Sigmoid colon (tissue), 7 donors: Measurements from ENCODE around the gene AQP12B. TPM values are rescaled to one million over a fixed set of nuclear protein-coding genes. Genes with fewer than 3 reads are reported as not detected.

ENCODE experiments used
- DNase-seq: peaks from one replicate; pipeline ENCODE4 v3.0.0-alpha.2; 2019
- H3K27ac ChIP-seq, 4 donors: fragments of 200-600 bp; sonication (generic); one replicate each; pipeline ENCODE4 v1.5.1; 2016 to 2019; ENCODE audit warnings: mild to moderate bottlenecking in 1 of 4
- H3K27me3 ChIP-seq, 3 donors: fragments of 200-600 bp; sonication (generic); one replicate each; pipeline ENCODE4 v1.5.1; 2019; ENCODE audit warnings: mild to moderate bottlenecking in 1 of 3
- H3K36me3 ChIP-seq, 4 donors: fragments of 200-600 bp; sonication (generic); one replicate each; pipeline ENCODE4 v1.5.1; 2016 to 2019
- H3K4me1 ChIP-seq, 4 donors: fragments of 200-600 bp; sonication (generic); one replicate each; pipeline ENCODE4 v1.5.1; 2017 to 2019
- H3K4me3 ChIP-seq, 4 donors: fragments of 200-600 bp; sonication (generic); one replicate each; pipeline ENCODE4 v1.5.1; 2017 to 2019; ENCODE audit warnings: mild to moderate bottlenecking in 2 of 4, moderate library complexity in 1 of 4
- H3K9me3 ChIP-seq, 4 donors: fragments of 200-600 bp in 3 of 4; sonication (generic) in 3 of 4; one replicate each; pipeline versions ENCODE4 v1.5.1 to v1.6.1; 2013 to 2019
- CTCF ChIP-seq, 4 experiments: fragments of 450-650 bp in 3 of 4; fragments of 200-600 bp in 1 of 4; IDR thresholded peaks; one replicate each; pipeline ENCODE4 v1.5.1; 2016 to 2019; ENCODE audit warnings: antibody characterized with exemption in 4 of 4, mild to moderate bottlenecking in 3 of 4, moderate library complexity in 2 of 4
- EP300 ChIP-seq, 4 donors: sonication (generic); formaldehyde crosslinking; IDR thresholded peaks; one replicate each; pipeline ENCODE4 v1.6.1; 2017; ENCODE audit warnings: antibody characterized with exemption in 4 of 4
- POLR2A ChIP-seq, 2 donors: fragments of 450-650 bp; IDR thresholded peaks; one replicate each; pipeline ENCODE4 v1.6.1; 2016; ENCODE audit warnings: antibody characterized with exemption in 2 of 2, mild to moderate bottlenecking in 2 of 2, moderate library complexity in 2 of 2
- POLR2AphosphoS5 ChIP-seq, 4 donors: sonication (generic); formaldehyde crosslinking; IDR thresholded peaks; one replicate each; pipeline ENCODE4 v1.6.1; 2017; ENCODE audit warnings: antibody characterized with exemption in 4 of 4
- WGBS, 2 donors: extraction: QIAGEN DNeasy Blood & Tissue Kit; methylation state at CpG; one replicate each; pipeline ENCODE4 v1.1.7; 2013; 5-methylcytosine and 5-hydroxymethylcytosine counted together
- intact Hi-C: fragments of 100-400 bp; cut with DNase I; formaldehyde crosslinking; loops from one replicate; pipeline ENCODE4 v1.15.1; 2023
- polyA plus RNA-seq, 3 donors: library from polyadenylated mRNA; stranded (reverse); fragments of 200-250 nt; gene quantifications; one replicate each; pipeline ENCODE4 v1.2.3, GENCODE V29; 2013
- total RNA-seq, 4 donors: library from RNA; depleted of rRNA; stranded (reverse); fragments of >200 nt; gene quantifications; one replicate each; pipeline ENCODE4 v1.1.0, GENCODE V29; 2016
- donor health status: healthy with polysubstance abuse.
- donor health status: Bipolar disorder and iron deficiency.
- donor health status: healthy.

Gene AQP12B
- total and polyA plus RNA-seq, 7 donors, result 1.2 to 5.5 TPM; not detected in 5

DNA sequence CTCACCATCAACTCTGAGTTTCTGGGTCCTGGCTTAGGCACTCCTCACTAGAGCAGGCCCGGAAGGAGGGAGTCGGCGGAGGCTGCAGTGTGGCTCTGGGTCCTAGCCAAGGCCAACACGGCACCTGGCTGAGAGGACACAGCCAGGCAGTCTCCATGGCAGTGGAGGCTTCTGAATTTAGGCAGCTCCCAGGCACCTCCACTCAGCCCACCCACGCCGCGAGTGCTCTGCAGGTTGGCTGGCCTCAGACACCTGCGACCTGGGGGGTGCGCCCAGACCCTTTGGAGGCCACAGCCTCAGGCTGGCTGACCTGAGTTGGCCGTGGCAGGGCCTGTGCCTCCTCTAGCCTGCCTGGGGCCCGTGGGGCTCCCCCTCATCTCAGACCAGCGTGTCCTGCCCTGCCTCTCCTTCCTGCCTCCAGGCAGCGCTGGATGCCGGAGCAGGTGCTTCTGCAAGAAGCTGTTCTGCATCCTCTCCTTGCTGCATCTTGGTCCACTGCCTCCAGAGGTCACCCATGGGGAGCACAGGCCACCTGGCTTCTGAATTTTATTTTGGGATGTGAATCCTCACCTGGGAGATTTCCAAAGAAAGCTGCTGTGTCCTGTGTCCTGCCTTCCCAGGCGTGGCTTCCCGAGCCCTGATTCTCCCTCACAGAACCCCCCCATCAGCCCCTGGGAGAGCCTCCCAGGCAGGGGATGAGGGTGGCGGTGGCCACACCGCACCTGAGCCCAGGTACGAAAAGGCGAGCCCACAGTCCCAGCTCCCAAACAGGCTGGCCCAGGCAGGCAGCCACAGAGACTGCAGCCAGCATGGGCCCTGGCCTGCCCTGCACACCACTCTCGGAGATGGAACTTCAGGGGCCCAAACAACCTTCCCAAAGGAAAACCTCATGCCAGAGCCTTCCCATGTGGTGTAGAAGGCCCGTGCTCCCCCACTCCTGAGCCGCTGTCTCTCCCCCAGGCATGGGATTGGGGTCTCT, 32.4 kb upstream of the AQP12B start:
- TF ChIP-seq EP300 (IDR thresholded peaks at IDR 0.05) (no peak), POLR2A (IDR thresholded peaks at IDR 0.05) (no peak), POLR2AphosphoS5 (IDR thresholded peaks at IDR 0.05) (no peak), CTCF (IDR thresholded peaks at IDR 0.05) (no peak)
- no peak overlapping the region for H3K4me3 ChIP-seq
- H3K9me3 ChIP-seq, result no peaks in the 10 kb centered on the region
- no peaks in the 10 kb centered on the region for H3K36me3 ChIP-seq
- 73 to 84% methylated on average over 23 of the region's 23 CpGs for WGBS, 2 donors
- no peak for DNase-seq
- no peaks in the 10 kb centered on the region for H3K4me1 ChIP-seq
- intact Hi-C loops, result no loop called here
- no peaks in the 10 kb centered on the region for H3K27me3 ChIP-seq
- H3K27ac ChIP-seq, result no peak overlapping the region

GRCh38 chr2:240713928-240714746, 31.5 kb upstream of the AQP12B start:
- Histone ChIP-seq H3K9me3 (no peaks in the 10 kb centered on the region), H3K27me3 (no peaks in the 10 kb centered on the region), H3K4me3 (no peak overlapping the region), H3K4me1 (no peaks in the 10 kb centered on the region), H3K36me3 (no peaks in the 10 kb centered on the region), H3K27ac (no peak overlapping the region)
- intact Hi-C loops, result no loop called here
- DNase-seq, result no peak
- TF ChIP-seq POLR2A (IDR thresholded peaks at IDR 0.05), result no peak
- no peak for TF ChIP-seq CTCF (IDR thresholded peaks at IDR 0.05)
- no peak for TF ChIP-seq POLR2AphosphoS5 (IDR thresholded peaks at IDR 0.05)
- TF ChIP-seq EP300 (IDR thresholded peaks at IDR 0.05), result no peak
- 75 to 82% methylated on average over 26 of the region's 26 CpGs for WGBS, 2 donors

- intact Hi-C loops, result no loop called here
- no peak for DNase-seq
- TF ChIP-seq EP300 (IDR thresholded peaks at IDR 0.05) (no peak), POLR2A (IDR thresholded peaks at IDR 0.05) (no peak), POLR2AphosphoS5 (IDR thresholded peaks at IDR 0.05) (no peak), CTCF (IDR thresholded peaks at IDR 0.05) (no peak)
- no peak overlapping the region for H3K27ac ChIP-seq
- H3K36me3 ChIP-seq, result no peaks in the 10 kb centered on the region
- no peaks in the 10 kb centered on the region for H3K9me3 ChIP-seq
- H3K27me3 ChIP-seq, result no peaks in the 10 kb centered on the region
- WGBS, 2 donors, result 84 to 89% methylated on average over 25 of the region's 25 CpGs
- H3K4me1 ChIP-seq, result no peaks in the 10 kb centered on the region
- no peak overlapping the region for H3K4me3 ChIP-seq
Observed at GRCh38 chr2:240713071-240713927, 30.6 kb upstream of the AQP12B start.

GRCh38 chr2:240712121-240712520, 29.4 kb upstream of the AQP12B start:
- H3K4me1 ChIP-seq, result no peaks in the 10 kb centered on the region
- no peak overlapping the region for H3K4me3 ChIP-seq
- WGBS, 2 donors, result 91 to 95% methylated on average over 9 of the region's 9 CpGs
- H3K9me3 ChIP-seq, result no peaks in the 10 kb centered on the region
- peaks cover 0 to 8% (median 0%) of the 10 kb centered on the region in 3 donors for H3K27me3 ChIP-seq
- TF ChIP-seq CTCF (IDR thresholded peaks at IDR 0.05) (no peak), POLR2AphosphoS5 (IDR thresholded peaks at IDR 0.05) (no peak), EP300 (IDR thresholded peaks at IDR 0.05) (no peak), POLR2A (IDR thresholded peaks at IDR 0.05) (no peak)
- DNase-seq, result no peak
- no peaks in the 10 kb centered on the region for H3K36me3 ChIP-seq
- intact Hi-C loops, result no loop called here
- no peak overlapping the region for H3K27ac ChIP-seq
